WERI-Rb-1 (cell line): ENCODE results near the gene ABI1.
"Not testable (repeated sequence)": the region's sequence is repeated elsewhere in the genome, so short reads cannot be mapped to it uniquely, and the experiment has no call there.

Source experiments
- DNase-seq: peaks from one replicate; pipeline ENCODE4 v3.0.0-alpha.2; 2020
- H3K27ac ChIP-seq: fragments of 250-450 bp; sonication (Bioruptor Pico); 2 replicates; pipeline ENCODE4 v1.5.1; 2020; ENCODE audit warnings: mild to moderate bottlenecking, moderate library complexity
- H3K27me3 ChIP-seq: fragments of 250-450 bp; sonication (Bioruptor Pico); 2 replicates; pipeline ENCODE4 v1.5.1; 2021; ENCODE audit warnings: mild to moderate bottlenecking, low read depth, moderate library complexity; ENCODE audit not compliant: insufficient read depth, severe bottlenecking
- H3K36me3 ChIP-seq: fragments of 250-450 bp; sonication (Bioruptor Pico); 2 replicates; pipeline ENCODE4 v1.5.1; 2020; ENCODE audit warnings: mild to moderate bottlenecking, moderate library complexity
- H3K4me3 ChIP-seq: 2 replicates; pipeline ENCODE4 v1.5.1; 2011; ENCODE audit warnings: low read depth, mild to moderate bottlenecking, control low read depth, low read length
- H3K9me3 ChIP-seq: fragments of 250-450 bp; sonication (Bioruptor Pico); 2 replicates; pipeline ENCODE4 v1.5.1; 2021; ENCODE audit warnings: mild to moderate bottlenecking, moderate library complexity; ENCODE audit not compliant: severe bottlenecking
- TF ChIP-seq, protein P1 (sequence below): IDR thresholded peaks from 2 replicates; pipeline ENCODE4 v1.5.1; 2011; ENCODE audit warnings: low read depth, mild to moderate bottlenecking, control low read depth, inconsistent platforms, low read length

Gene ABI1

DNA sequence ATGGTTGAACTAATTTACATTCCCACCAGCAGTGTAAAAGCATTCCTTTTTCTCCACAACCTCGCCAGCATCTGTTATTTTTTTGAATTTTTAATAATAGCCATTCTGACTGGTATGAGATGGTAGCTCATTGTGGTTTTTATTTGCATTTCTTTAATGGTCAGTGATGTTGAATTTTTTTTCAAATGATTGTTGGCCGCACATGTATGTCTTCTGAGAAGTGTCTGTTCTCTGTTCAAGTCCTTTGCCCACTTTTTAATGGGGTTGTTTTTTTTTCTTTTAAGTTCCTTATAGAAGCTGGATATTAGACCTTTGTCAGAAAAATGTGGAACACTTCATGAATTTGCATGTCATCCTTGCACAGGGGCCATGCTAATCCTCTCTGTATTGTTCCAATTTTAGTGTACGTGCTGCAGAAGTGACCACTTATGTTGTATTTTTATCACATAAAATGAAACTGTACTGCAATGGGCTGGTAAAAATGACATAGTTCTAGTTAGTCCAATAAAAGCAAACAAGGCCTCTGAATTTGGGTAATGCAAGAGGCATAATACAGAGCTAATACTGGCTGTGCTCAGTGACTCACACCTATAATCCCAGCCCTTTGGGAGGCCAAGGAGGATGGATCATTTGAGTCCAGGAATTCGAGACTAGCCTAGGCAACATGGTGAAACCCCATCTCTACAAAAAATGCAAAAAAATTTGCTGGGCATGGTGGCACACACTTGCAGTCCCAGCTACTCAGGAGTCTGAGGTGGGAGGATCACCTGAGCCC is 70.3 kb downstream of the ABI1 start:
- Histone ChIP-seq H3K9me3 (no peaks in the 10 kb centered on the region), H3K4me3 (no peak overlapping the region), H3K27me3 (no peaks in the 10 kb centered on the region), H3K27ac (no peak overlapping the region), H3K36me3 (no peaks in the 10 kb centered on the region)
- TF ChIP-seq, protein P1, sequence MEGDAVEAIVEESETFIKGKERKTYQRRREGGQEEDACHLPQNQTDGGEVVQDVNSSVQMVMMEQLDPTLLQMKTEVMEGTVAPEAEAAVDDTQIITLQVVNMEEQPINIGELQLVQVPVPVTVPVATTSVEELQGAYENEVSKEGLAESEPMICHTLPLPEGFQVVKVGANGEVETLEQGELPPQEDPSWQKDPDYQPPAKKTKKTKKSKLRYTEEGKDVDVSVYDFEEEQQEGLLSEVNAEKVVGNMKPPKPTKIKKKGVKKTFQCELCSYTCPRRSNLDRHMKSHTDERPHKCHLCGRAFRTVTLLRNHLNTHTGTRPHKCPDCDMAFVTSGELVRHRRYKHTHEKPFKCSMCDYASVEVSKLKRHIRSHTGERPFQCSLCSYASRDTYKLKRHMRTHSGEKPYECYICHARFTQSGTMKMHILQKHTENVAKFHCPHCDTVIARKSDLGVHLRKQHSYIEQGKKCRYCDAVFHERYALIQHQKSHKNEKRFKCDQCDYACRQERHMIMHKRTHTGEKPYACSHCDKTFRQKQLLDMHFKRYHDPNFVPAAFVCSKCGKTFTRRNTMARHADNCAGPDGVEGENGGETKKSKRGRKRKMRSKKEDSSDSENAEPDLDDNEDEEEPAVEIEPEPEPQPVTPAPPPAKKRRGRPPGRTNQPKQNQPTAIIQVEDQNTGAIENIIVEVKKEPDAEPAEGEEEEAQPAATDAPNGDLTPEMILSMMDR, result no peak
- DNase-seq, result no peak

DNA sequence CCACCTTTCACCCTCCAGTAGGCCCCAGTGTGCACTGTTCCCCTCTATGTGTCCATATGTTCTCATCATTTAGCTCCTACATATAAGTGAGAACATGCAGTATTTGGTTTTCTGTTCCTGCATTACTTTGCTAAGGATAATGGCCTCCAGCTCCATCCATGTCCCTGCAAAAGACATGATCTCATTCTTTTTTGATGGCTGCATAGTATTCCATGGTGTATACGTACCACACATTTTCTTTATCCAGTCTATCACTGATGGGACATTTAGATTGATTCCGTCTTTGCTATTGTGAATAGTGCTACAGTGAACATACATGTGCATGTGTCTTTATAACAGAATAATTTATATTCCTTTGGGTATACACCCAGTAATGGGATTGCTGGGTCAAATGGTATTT is 71.0 kb downstream of the ABI1 start:
- DNase-seq, H3K9me3 ChIP-seq, H3K36me3 ChIP-seq, H3K4me3 ChIP-seq, H3K27ac ChIP-seq, H3K27me3 ChIP-seq: not testable (repeated sequence)

DNA sequence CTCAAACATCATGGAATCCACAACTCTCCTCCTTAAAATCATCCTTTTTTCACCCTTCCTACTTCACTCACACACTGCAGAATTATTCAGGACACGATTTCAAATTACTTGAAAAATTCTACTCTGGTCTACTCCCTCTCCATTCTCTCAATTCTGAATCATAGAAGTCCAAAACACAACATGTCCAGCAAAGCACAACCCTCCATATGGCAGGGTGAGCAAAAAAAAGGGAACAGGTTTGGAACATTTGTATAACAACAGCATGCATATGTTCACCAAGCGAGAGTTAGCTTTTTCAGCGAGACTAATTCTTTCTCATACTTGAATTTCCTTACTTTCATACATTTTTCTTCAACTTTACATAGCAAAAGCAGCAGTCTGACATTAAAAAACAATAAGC is 73.4 kb downstream of the ABI1 start:
- Histone ChIP-seq H3K36me3 (no peaks in the 10 kb centered on the region), H3K4me3 (no peak overlapping the region), H3K9me3 (no peaks in the 10 kb centered on the region), H3K27me3 (no peaks in the 10 kb centered on the region), H3K27ac (no peak overlapping the region)
- no peak for DNase-seq
- TF ChIP-seq, protein P1, result no peak

DNA sequence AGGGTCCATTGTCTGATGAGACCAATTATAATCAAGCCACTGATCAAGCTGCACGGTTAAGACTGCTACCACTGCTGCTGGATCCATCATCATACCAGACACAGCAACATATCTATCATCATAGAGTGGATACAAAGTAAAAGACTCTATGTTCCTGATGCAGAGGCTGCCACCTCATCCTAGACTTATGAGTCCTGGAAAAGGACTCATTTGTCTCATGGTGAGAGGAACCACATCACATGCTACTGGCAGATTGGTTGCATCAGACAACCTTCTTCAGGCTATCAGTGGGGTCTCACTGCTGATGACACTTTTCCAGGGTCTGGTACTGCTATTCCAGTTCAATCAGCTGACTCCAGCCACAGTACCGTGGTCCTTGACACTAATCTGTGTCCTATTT is 79.0 kb downstream of the ABI1 start:
- no peaks in the 10 kb centered on the region for H3K36me3 ChIP-seq
- no peak overlapping the region for H3K27ac ChIP-seq
- DNase-seq, result no peak
- no peak overlapping the region for H3K4me3 ChIP-seq
- H3K9me3 ChIP-seq, result no peaks in the 10 kb centered on the region
- H3K27me3 ChIP-seq, result no peaks in the 10 kb centered on the region
- TF ChIP-seq, protein P1, result no peak

GRCh38 chr10:26780793-26781601 is 79.8 kb downstream of the ABI1 start:
- no peak for DNase-seq
- H3K27ac ChIP-seq, result no peak overlapping the region
- no peak overlapping the region for H3K4me3 ChIP-seq
- H3K9me3 ChIP-seq, result no peaks in the 10 kb centered on the region
- H3K36me3 ChIP-seq, result no peaks in the 10 kb centered on the region
- H3K27me3 ChIP-seq, result no peaks in the 10 kb centered on the region
- TF ChIP-seq, protein P1, result no peak

DNA sequence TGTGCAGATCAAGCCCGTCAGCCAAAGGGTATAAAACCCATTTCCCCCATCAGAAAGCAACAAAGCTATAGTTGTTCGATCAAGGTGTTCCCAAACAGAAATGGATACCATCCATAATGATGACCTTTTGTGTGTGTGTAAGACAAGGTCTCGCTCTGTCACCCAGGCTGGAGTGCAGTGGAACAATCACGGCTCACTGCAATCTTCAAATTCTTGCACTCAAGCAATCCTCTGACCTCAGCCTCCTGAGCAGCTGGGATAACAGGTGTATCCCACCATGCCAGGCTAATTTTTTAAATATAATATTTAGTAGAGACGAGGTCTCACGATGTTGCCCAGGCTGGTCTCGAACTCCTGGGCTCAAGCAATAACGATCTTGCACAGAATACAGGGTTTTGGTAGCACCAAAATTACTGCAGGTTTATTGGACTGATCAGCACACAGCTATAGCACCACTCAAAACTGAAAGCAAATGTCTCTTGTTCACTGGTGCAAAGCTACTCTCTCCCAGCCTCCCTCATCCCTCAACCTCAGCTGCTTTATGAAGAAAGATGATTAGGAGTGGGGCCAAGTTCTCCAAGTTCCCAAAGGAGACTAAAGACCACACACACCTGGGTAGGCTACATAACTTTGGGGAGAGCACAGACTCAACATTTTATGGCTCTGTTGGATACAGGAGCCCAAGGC is 80.5 kb downstream of the ABI1 start:
- TF ChIP-seq, protein P1, result no peak
- Histone ChIP-seq H3K36me3 (no peaks in the 10 kb centered on the region), H3K27ac (no peak overlapping the region), H3K27me3 (no peaks in the 10 kb centered on the region), H3K4me3 (no peak overlapping the region), H3K9me3 (no peaks in the 10 kb centered on the region)
- DNase-seq, result no peak
